Stomach (tissue), 9 donors: Measurements from ENCODE around the gene FRMD8. TPM values are rescaled to one million over a fixed set of nuclear protein-coding genes. Genes with fewer than 3 reads are reported as not detected.

Experiments used
- DNase-seq, 2 donors: peaks; one replicate each; pipeline versions ENCODE4 v3.0.0 to v3.0.0-alpha.2; 2013 to 2019
- H3K27ac ChIP-seq, 5 donors: fragments of 200-600 bp in 4 of 5; sonication (generic) in 4 of 5; one replicate each; pipeline ENCODE4 v1.5.1; 2013 to 2019; ENCODE audit warnings: mild to moderate bottlenecking in 1 of 5, moderate library complexity in 1 of 5
- H3K27me3 ChIP-seq, 3 donors: fragments of 200-600 bp; sonication (generic); one replicate each; pipeline ENCODE4 v1.5.1; 2017 to 2019; ENCODE audit warnings: mixed run types in 1 of 3
- H3K36me3 ChIP-seq, 4 donors: fragments of 200-600 bp; sonication (generic); 1 replicate in 3 of 4; 2 replicates in 1 of 4; pipeline ENCODE4 v1.5.1; 2016 to 2019
- H3K4me1 ChIP-seq, 4 donors: fragments of 200-600 bp; sonication (generic); one replicate each; pipeline ENCODE4 v1.5.1; 2016 to 2019
- H3K4me3 ChIP-seq, 4 donors: fragments of 200-600 bp; sonication (generic) in 3 of 4; one replicate each; pipeline ENCODE4 v1.5.1; 2016 to 2019; ENCODE audit warnings: mild to moderate bottlenecking in 1 of 4
- H3K9me3 ChIP-seq, 4 donors: fragments of 200-600 bp; sonication (generic); one replicate each; pipeline ENCODE4 v1.5.1; 2016 to 2019
- EP300 ChIP-seq: sonication (generic); formaldehyde crosslinking; IDR thresholded peaks from one replicate; pipeline ENCODE4 v1.6.1; 2017; ENCODE audit warnings: antibody characterized with exemption
- POLR2A ChIP-seq, 4 donors: fragments of 450-650 bp; IDR thresholded peaks; one replicate each; pipeline ENCODE4 v1.6.1; 2016; ENCODE audit warnings: antibody characterized with exemption in 4 of 4, control low read depth in 2 of 4, mild to moderate bottlenecking in 1 of 4, moderate library complexity in 1 of 4
- POLR2AphosphoS5 ChIP-seq, 3 donors: sonication (generic); formaldehyde crosslinking; IDR thresholded peaks; one replicate each; pipeline ENCODE4 v1.6.1; 2016; ENCODE audit warnings: antibody characterized with exemption in 3 of 3
- WGBS, 5 donors: extraction: QIAGEN DNeasy Blood & Tissue Kit in 3 of 5; methylation state at CpG; one replicate each; pipeline versions ENCODE4 v1.1.5 to v1.1.7; 2013 to 2018; 5-methylcytosine and 5-hydroxymethylcytosine counted together
- intact Hi-C: fragments of 100-400 bp; cut with DNase I; formaldehyde crosslinking; loops from one replicate; pipeline ENCODE4 v1.15.1; 2023; ENCODE audit warnings: low total_unique reads
- polyA plus RNA-seq, 3 donors: library from polyadenylated mRNA; stranded (reverse); fragments of 200-250 nt; gene quantifications; one replicate each; pipeline ENCODE4 v1.2.3, GENCODE V29; 2013
- total RNA-seq, 5 donors: library from RNA; depleted of rRNA; stranded (reverse); fragments of >200 nt; gene quantifications; one replicate each; pipeline versions ENCODE4 v1.1.0 to v1.2.3, GENCODE V29; 2014 to 2016
- TF ChIP-seq, protein P1 (sequence below), 7 experiments: fragments of 450-650 bp in 4 of 7; fragments of 200-600 bp in 3 of 7; sonication (generic) in 3 of 7; IDR thresholded peaks; one replicate each; pipeline ENCODE4 v1.5.1; 2016 to 2019; ENCODE audit warnings: antibody characterized with exemption in 7 of 7, control low read depth in 2 of 7, mild to moderate bottlenecking in 1 of 7
- donor health status: healthy with polysubstance abuse.
- donor health status: Bipolar disorder and iron deficiency.
- donor health status: healthy.

FRMD8 gene
- total and polyA plus RNA-seq, 8 donors: 9.3 to 340 (median 20.8) TPM

DNA sequence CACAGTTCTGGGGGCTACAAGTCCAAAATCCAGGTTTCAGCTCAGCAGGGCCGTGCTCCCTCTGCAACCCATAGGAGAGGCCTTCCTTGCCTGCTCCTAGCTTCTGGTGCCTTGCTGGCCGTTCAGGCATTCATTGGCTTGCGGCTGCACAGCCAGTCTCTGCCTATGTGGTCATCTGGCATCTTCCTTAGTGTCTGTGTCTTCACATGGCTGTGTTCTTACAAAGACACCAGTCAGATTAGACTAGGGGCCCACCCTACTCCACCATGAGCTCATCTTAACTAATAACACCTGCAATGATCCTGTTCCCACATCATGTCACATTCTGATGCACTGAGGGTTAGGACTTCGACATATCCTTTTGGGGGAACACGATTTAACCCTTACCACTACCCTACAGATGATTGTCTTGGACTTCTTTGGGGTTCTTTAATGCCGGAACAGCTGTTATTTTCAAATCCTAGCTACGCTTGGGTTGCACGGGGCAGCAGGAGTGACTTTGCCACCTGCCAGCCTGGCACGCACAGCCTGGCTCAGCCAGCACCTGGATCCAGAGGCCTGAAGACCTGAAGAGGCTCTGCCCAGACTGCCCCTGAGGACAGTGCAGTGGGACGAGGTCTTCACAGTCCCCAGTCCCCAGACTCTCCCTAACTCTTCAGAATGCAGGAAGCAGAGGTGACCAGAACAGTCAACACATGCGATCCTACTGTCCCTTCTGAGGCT, 28.5 kb downstream of the FRMD8 start:
- Histone ChIP-seq H3K36me3 (peaks cover 13 to 41% (median 36%) of the 10 kb centered on the region in 4 donors), H3K27me3 (no peaks in the 10 kb centered on the region), H3K4me1 (peaks cover 38 to 48% (median 43%) of the 10 kb centered on the region in 4 donors), H3K9me3 (no peaks in the 10 kb centered on the region), H3K27ac (no peak overlapping the region), H3K4me3 (no peak overlapping the region)
- no peak for TF ChIP-seq EP300
- no peak for TF ChIP-seq POLR2A (IDR thresholded peaks at IDR 0.05)
- TF ChIP-seq POLR2AphosphoS5 (IDR thresholded peaks at IDR 0.05): no peak
- TF ChIP-seq, protein P1, sequence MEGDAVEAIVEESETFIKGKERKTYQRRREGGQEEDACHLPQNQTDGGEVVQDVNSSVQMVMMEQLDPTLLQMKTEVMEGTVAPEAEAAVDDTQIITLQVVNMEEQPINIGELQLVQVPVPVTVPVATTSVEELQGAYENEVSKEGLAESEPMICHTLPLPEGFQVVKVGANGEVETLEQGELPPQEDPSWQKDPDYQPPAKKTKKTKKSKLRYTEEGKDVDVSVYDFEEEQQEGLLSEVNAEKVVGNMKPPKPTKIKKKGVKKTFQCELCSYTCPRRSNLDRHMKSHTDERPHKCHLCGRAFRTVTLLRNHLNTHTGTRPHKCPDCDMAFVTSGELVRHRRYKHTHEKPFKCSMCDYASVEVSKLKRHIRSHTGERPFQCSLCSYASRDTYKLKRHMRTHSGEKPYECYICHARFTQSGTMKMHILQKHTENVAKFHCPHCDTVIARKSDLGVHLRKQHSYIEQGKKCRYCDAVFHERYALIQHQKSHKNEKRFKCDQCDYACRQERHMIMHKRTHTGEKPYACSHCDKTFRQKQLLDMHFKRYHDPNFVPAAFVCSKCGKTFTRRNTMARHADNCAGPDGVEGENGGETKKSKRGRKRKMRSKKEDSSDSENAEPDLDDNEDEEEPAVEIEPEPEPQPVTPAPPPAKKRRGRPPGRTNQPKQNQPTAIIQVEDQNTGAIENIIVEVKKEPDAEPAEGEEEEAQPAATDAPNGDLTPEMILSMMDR (IDR thresholded peaks at IDR 0.05): no peak
- WGBS, 5 donors: 75 to 84% (median 83%) methylated on average over 10 to 11 of the region's 11 CpGs
- intact Hi-C loops: no loop called here
- DNase-seq: no peak

DNA sequence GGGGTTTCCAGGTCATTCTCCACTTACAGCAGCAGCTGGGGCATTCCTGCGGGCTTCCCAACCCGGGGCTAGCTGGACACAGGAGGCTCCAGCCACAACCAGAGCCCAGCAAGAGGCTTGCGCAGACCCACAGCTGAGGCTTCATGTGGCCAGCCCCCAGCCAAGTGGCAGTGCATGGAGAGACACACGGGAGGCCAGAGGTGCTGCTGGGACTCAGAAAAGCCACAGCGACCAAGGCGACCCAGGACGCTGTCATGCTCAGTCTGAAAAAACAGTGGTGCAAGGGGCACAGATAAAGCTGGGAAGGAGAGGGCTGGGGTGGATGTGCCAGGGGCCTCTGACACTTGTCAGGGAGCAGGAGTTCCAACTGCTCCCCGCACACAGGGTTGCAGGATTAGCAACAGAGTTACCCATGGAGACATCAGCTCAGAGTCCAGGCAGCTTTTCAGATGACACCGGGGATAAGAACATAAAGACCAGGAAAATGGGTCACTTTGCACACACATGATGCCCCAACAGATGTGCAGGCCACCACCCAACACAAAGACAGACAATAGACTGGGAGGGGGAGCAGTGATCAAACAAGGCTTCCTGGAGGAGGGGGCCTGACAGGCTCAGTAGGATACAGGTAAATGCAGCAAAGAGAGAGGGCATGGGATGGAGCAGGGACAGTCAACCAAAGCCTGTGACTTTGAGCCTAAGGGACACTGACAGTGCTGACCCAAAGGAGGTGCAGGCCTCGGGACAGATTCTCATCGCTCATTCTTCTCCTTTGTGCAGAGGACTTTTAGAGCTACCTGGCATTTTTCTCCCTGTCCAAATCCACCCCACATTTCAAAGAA, 29.3 kb downstream of the FRMD8 start:
- TF ChIP-seq EP300: no peak
- TF ChIP-seq, protein P1 (IDR thresholded peaks at IDR 0.05): no peak
- TF ChIP-seq POLR2AphosphoS5 (IDR thresholded peaks at IDR 0.05): no peak
- no peak for TF ChIP-seq POLR2A (IDR thresholded peaks at IDR 0.05)
- Histone ChIP-seq H3K36me3 (peaks cover 12 to 36% (median 30%) of the 10 kb centered on the region in 4 donors), H3K4me3 (peak overlapping the region; percentile 19 to 81 (median 33)), H3K27ac (peak overlapping the region in 4 of 5 donors; percentile 98 to 100 (median 100)), H3K4me1 (peaks cover 43 to 56% (median 50%) of the 10 kb centered on the region in 4 donors), H3K9me3 (no peaks in the 10 kb centered on the region), H3K27me3 (no peaks in the 10 kb centered on the region)
- intact Hi-C loops: no loop called here
- WGBS, 5 donors: 56 to 67% (median 63%) methylated on average over 11 of the region's 11 CpGs
- no peak for DNase-seq

DNA sequence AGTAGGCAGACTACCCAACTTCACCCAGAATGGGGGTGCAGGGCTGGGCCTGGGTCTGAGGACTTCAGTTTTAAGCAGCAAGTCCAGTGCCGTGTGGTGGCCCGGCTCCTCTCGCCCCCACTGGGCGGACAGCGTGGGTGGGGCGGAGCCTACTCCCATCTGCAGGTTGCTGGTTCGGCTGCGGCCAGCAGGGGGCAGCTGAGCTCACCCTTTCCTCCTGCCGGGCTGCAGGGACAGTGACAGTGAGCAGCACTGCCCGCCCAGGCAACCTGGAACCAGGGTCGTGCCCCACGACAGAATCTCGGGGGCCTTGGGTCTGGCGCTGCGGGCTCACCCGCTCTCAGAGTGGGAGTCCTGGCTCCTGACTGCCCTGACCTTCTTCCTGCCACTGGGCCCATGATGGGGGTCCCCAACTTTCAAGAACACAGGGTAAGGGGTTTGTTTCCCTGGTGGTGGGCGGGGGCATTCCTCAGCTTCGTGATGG, 29.9 kb downstream of the FRMD8 start:
- H3K36me3 ChIP-seq: peaks cover 8 to 29% (median 23%) of the 10 kb centered on the region in 4 donors
- peak overlapping the region; percentile 98 to 100 (median 99) for H3K27ac ChIP-seq
- TF ChIP-seq, protein P1 (IDR thresholded peaks at IDR 0.05): peak in 6 of 7 experiments; percentile 93 to 99 (median 98)
- TF ChIP-seq POLR2AphosphoS5 (IDR thresholded peaks at IDR 0.05) (peak; percentile 61 to 96 (median 76)), POLR2A (IDR thresholded peaks at IDR 0.05) (no peak)
- intact Hi-C loops: no loop called here
- H3K4me3 ChIP-seq: peak overlapping the region; percentile 19 to 81 (median 33)
- peaks cover 43 to 60% (median 56%) of the 10 kb centered on the region in 4 donors for H3K4me1 ChIP-seq
- DNase-seq: peak; percentile 94 to 96
- WGBS, 5 donors: 2 to 4% (median 3%) methylated on average over 10 to 18 of the region's 18 CpGs
- no peaks in the 10 kb centered on the region for H3K9me3 ChIP-seq
- H3K27me3 ChIP-seq: no peaks in the 10 kb centered on the region
